ENCODE data around the gene PAK6. TPM values are rescaled to one million over a fixed set of nuclear protein-coding genes. Genes with fewer than 3 reads are reported as not detected.

PAK6 gene
- polyA plus RNA-seq, 2 of the 4 experiments (the other 2 are of a cell fraction), result 0.10 to 0.16 TPM

- CTCF ChIA-PET, result interaction anchor here (1.0 to 7.2 kb wide), 6 partner anchors 9 to 58 kb away, joined by 3 to 48 read pairs (median 4); no protein-coding TSS in a partner anchor
- POLR2A ChIA-PET, result no interaction called here
- FAIRE-seq, result no peak
Measured at GRCh38 chr15:40286794-40287193, 47.9 kb downstream of the PAK6 start.

More at GRCh38 chr15:40286794-40287193, 47.9 kb downstream of the PAK6 start:
- Histone ChIP-seq H3K9me3 (no peaks in the 10 kb centered on the region), H3K4me1 (peaks cover 15% of the 10 kb centered on the region; the same call in 2 of the 3 replicates), H3K4me2 (no peak overlapping the region), H3K27ac (no peak overlapping the region), H3K4me3 (no peak overlapping the region)
- no peak for ATAC-seq
- no peak for DNase-seq (ENCODE audit: low read depth in 1 of 2, low spot score in 1 of 2)
- TF ChIP-seq POLR2A (IDR thresholded peaks at IDR 0.05; ENCODE audit: low read length) (no peak), NFE2L2 (conservative IDR thresholded peaks at IDR 0.05; ENCODE audit: low read length) (no peak), ATOH8 (CRISPR knock-in tag; IDR thresholded peaks at IDR 0.05; ENCODE audit: low read depth) (no peak), ELK1 (IDR thresholded peaks at IDR 0.05; ENCODE audit: low read depth, low read length) (no peak), PBX3 (IDR thresholded peaks at IDR 0.05) (no peak), HMGXB4 (CRISPR knock-in tag; IDR thresholded peaks at IDR 0.05; ENCODE audit: borderline replicate concordance) (no peak), KDM1A (IDR thresholded peaks at IDR 0.05; ENCODE audit: low read depth) (no peak), MYC (IDR thresholded peaks at IDR 0.05; ENCODE audit: borderline replicate concordance, low read length) (no peak), MAX (IDR thresholded peaks at IDR 0.05) (no peak), USF2 (IDR thresholded peaks at IDR 0.05) (no peak), SREBF2 (IDR thresholded peaks at IDR 0.05) (no peak), FOSL2 (IDR thresholded peaks at IDR 0.05) (no peak), FOSL2 (CRISPR knock-in tag; IDR thresholded peaks at IDR 0.05) (no peak), SMC3 (IDR thresholded peaks at IDR 0.05) (no peak), CTCF (IDR thresholded peaks at IDR 0.05) (no peak), EP300 (IDR thresholded peaks at IDR 0.05) (no peak), ZC3H11A (IDR thresholded peaks at IDR 0.05) (no peak), KDM5A (IDR thresholded peaks at IDR 0.05) (no peak), ZNF302 (CRISPR knock-in tag; IDR thresholded peaks at IDR 0.05) (no peak)
- 93% methylated on average over 3 of the region's 7 CpGs for WGBS (ENCODE audit: missing lambda C conversion rate)
